ENCODE results near the gene ITPR2. TPM values are rescaled to one million over a fixed set of nuclear protein-coding genes. Genes with fewer than 3 reads are reported as not detected.

The ITPR2 gene
- total RNA-seq, 1 donor from 2014 or later: 48.1 TPM

GRCh38 chr12:26369588-26369987, 463.4 kb downstream of the ITPR2 start:
- TF ChIP-seq POLR2AphosphoS5 (IDR thresholded peaks at IDR 0.05; ENCODE audit: insufficient read depth in 1 of 2, low read depth in 1 of 2): no peak
- no peak for TF ChIP-seq POLR2A (IDR thresholded peaks at IDR 0.05)
- TF ChIP-seq CTCF (IDR thresholded peaks at IDR 0.05): no peak
- Histone ChIP-seq H3K4me3 (no peak overlapping the region), H3K9me3 (no peaks in the 10 kb centered on the region), H3K27me3 (no peaks in the 10 kb centered on the region), H3K4me1 (no peaks in the 10 kb centered on the region), H3K36me3 (no peaks in the 10 kb centered on the region), H3K27ac (no peak overlapping the region)
- DNase-seq (ENCODE audit: extremely low spot score in 2 of 2): no peak
- intact Hi-C loops (cut with DNase I): no loop called here

- DNase-seq (ENCODE audit: extremely low spot score in 2 of 2): no peak
- no peak overlapping the region for H3K27ac ChIP-seq
- no peak for TF ChIP-seq POLR2AphosphoS5 (IDR thresholded peaks at IDR 0.05; ENCODE audit: insufficient read depth in 1 of 2, low read depth in 1 of 2)
- TF ChIP-seq POLR2A (IDR thresholded peaks at IDR 0.05): no peak
- no peak for TF ChIP-seq CTCF (IDR thresholded peaks at IDR 0.05)
- no peaks in the 10 kb centered on the region for H3K4me1 ChIP-seq
- H3K4me3 ChIP-seq: no peak overlapping the region
- intact Hi-C loops (cut with DNase I): no loop called here
- H3K9me3 ChIP-seq: no peaks in the 10 kb centered on the region
- no peaks in the 10 kb centered on the region for H3K27me3 ChIP-seq
- H3K36me3 ChIP-seq: no peaks in the 10 kb centered on the region
Observed at GRCh38 chr12:26367991-26368730, 464.8 kb downstream of the ITPR2 start.

- TF ChIP-seq CTCF (IDR thresholded peaks at IDR 0.05) (no peak), POLR2A (IDR thresholded peaks at IDR 0.05) (no peak), POLR2AphosphoS5 (IDR thresholded peaks at IDR 0.05; ENCODE audit: insufficient read depth in 1 of 2, low read depth in 1 of 2) (no peak)
- H3K4me3 ChIP-seq: no peak overlapping the region
- H3K4me1 ChIP-seq: no peaks in the 10 kb centered on the region
- H3K36me3 ChIP-seq: no peaks in the 10 kb centered on the region
- no peak for DNase-seq (ENCODE audit: extremely low spot score in 2 of 2)
- no peak overlapping the region for H3K27ac ChIP-seq
- no peaks in the 10 kb centered on the region for H3K9me3 ChIP-seq
- no peaks in the 10 kb centered on the region for H3K27me3 ChIP-seq
- intact Hi-C loops (cut with DNase I): no loop called here
Observed at GRCh38 chr12:26361964-26362363, 471.0 kb downstream of the ITPR2 start.

GRCh38 chr12:26360062-26360461, 472.9 kb downstream of the ITPR2 start:
- H3K27me3 ChIP-seq: no peaks in the 10 kb centered on the region
- H3K4me3 ChIP-seq: no peak overlapping the region
- no peak for TF ChIP-seq POLR2AphosphoS5 (IDR thresholded peaks at IDR 0.05; ENCODE audit: insufficient read depth in 1 of 2, low read depth in 1 of 2)
- no peak for TF ChIP-seq POLR2A (IDR thresholded peaks at IDR 0.05)
- TF ChIP-seq CTCF (IDR thresholded peaks at IDR 0.05): no peak
- no peaks in the 10 kb centered on the region for H3K36me3 ChIP-seq
- DNase-seq (ENCODE audit: extremely low spot score in 2 of 2): no peak
- H3K4me1 ChIP-seq: no peaks in the 10 kb centered on the region
- H3K9me3 ChIP-seq: no peaks in the 10 kb centered on the region
- no peak overlapping the region for H3K27ac ChIP-seq
- intact Hi-C loops (cut with DNase I): no loop called here

- H3K9me3 ChIP-seq: no peaks in the 10 kb centered on the region
- H3K27me3 ChIP-seq: no peaks in the 10 kb centered on the region
- no peaks in the 10 kb centered on the region for H3K4me1 ChIP-seq
- DNase-seq (ENCODE audit: extremely low spot score in 2 of 2): no peak
- intact Hi-C loops (cut with DNase I): no loop called here
- H3K27ac ChIP-seq: no peak overlapping the region
- TF ChIP-seq CTCF (IDR thresholded peaks at IDR 0.05) (no peak), POLR2AphosphoS5 (IDR thresholded peaks at IDR 0.05; ENCODE audit: insufficient read depth in 1 of 2, low read depth in 1 of 2) (no peak), POLR2A (IDR thresholded peaks at IDR 0.05) (no peak)
- no peaks in the 10 kb centered on the region for H3K36me3 ChIP-seq
- H3K4me3 ChIP-seq: no peak overlapping the region
Observed at GRCh38 chr12:26359576-26359975, 473.4 kb downstream of the ITPR2 start.
